ENCODE data around the gene HTRA3. TPM values are rescaled to one million over a fixed set of nuclear protein-coding genes. Genes with fewer than 3 reads are reported as not detected.
A peak's percentile ranks its signal among the peaks of the same experiment; 100 is the strongest.

Gene HTRA3
- total RNA-seq, 1 experiment from 2014 or later = 0.64 TPM

DNA sequence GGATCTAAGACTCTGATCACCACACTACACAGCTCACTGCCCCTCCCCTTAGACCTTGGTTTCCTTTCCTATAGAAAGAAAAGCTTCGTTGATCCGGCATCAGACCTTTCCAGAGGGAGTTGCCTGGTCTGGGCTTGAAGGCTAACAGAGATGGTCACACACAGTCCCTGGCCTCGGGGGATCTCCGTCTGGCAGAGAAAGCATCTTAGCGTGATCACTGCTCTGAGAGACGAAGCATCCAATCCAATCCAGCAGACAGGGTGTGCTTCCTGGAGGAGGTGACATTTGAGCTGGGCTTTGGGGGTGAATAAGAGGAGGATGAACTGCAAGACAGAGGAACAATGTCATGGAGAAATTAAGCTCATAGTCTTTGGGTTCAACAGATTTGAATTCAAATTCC, 49.5 kb downstream of the HTRA3 start:
- TF ChIP-seq EZH2 (IDR thresholded peaks at IDR 0.05; ENCODE audit: borderline replicate concordance, low read depth, low read length, poor library complexity, severe bottlenecking) = no peak
- TF ChIP-seq, protein P1, sequence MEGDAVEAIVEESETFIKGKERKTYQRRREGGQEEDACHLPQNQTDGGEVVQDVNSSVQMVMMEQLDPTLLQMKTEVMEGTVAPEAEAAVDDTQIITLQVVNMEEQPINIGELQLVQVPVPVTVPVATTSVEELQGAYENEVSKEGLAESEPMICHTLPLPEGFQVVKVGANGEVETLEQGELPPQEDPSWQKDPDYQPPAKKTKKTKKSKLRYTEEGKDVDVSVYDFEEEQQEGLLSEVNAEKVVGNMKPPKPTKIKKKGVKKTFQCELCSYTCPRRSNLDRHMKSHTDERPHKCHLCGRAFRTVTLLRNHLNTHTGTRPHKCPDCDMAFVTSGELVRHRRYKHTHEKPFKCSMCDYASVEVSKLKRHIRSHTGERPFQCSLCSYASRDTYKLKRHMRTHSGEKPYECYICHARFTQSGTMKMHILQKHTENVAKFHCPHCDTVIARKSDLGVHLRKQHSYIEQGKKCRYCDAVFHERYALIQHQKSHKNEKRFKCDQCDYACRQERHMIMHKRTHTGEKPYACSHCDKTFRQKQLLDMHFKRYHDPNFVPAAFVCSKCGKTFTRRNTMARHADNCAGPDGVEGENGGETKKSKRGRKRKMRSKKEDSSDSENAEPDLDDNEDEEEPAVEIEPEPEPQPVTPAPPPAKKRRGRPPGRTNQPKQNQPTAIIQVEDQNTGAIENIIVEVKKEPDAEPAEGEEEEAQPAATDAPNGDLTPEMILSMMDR (conservative IDR thresholded peaks at IDR 0.05; ENCODE audit: low read depth, low read length) = no peak
- CTCF ChIA-PET = no interaction called here
- Histone ChIP-seq H3K4me1 (ENCODE audit: insufficient read depth, low read length, poor library complexity, severe bottlenecking) (peaks cover 11% of the 10 kb centered on the region), H3K27ac (ENCODE audit: low read depth, low read length, poor library complexity, severe bottlenecking) (no peak overlapping the region), H3K27me3 (replicated peaks; ENCODE audit: insufficient read depth, low read depth, low read length, poor library complexity) (no peaks in the 10 kb centered on the region), H3K9me3 (ENCODE audit: low read depth, low read length, poor library complexity, severe bottlenecking) (no peaks in the 10 kb centered on the region), H3K36me3 (ENCODE audit: insufficient read depth, low read length, poor library complexity, severe bottlenecking) (no peaks in the 10 kb centered on the region), H3K4me3 (ENCODE audit: low read depth, low read length, poor library complexity, severe bottlenecking) (no peak overlapping the region)
- intact Hi-C loops (cut with micrococcal nuclease; ENCODE audit: unreplicated experiment) = no loop called here
- DNase-seq (ENCODE audit: low spot score) = no peak
- POLR2A ChIA-PET (ENCODE audit: low non-redundant PET) = no interaction called here
- no TSS peak for BruUV-seq (replicated peaks)

DNA sequence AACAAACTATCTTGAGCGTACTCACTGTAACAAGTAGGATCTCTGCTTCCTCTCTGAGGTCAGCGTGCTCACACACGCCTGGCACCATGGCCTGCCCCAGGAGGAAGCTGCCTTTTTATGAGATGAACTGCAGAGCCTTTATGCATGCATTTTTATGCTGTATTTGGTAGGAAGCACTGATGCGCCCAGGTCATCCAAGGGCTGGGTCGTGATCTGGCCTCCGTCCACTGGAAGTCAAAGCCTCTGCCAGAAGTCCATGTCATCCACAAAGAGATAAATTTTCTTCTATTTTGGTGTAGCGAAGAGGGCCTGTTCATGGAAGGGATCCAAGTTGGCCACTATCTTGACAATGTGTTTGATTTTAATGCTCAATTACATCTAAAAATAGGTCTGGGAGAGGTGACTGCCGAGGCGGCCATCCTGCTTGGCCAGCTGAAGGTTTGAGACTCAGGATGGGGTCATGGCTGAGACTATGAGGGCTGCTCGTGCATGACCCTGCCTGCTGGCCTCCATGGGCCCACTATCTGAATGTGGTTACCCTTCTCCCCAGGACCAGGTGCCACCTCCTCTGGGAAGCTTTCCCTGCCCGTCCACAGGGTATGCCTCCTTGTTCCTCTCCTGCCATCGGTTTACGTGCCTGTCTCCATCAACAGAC, 50.3 kb downstream of the HTRA3 start:
- no peaks in the 10 kb centered on the region for H3K27me3 ChIP-seq (replicated peaks; ENCODE audit: insufficient read depth, low read depth, low read length, poor library complexity)
- no TSS peak for BruUV-seq (replicated peaks)
- DNase-seq (ENCODE audit: low spot score) = no peak

DNA sequence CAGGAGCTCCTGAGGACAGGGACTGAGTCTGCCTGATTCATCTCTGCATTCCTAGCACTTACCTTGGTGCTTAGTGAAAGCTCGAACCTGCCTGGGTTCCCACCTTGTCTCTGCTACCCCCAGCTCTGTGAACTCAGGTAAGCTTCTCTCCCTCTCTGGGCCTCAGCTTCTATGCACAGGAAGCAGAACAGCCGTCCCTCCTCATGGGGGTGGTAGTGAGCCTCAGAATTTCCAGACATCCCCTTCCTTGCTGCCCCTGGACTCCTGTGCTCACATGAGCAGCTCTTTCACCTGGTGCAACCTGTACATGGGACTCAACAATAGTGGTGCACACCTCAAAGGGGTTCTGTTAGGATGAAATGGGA, 50.8 kb downstream of the HTRA3 start:
- H3K27ac ChIP-seq (ENCODE audit: low read depth, low read length, poor library complexity, severe bottlenecking) = no peak overlapping the region
- no peaks in the 10 kb centered on the region for H3K27me3 ChIP-seq (replicated peaks; ENCODE audit: insufficient read depth, low read depth, low read length, poor library complexity)
- H3K4me3 ChIP-seq (ENCODE audit: low read depth, low read length, poor library complexity, severe bottlenecking) = no peak overlapping the region
- POLR2A ChIA-PET (ENCODE audit: low non-redundant PET) = no interaction called here
- no peak for DNase-seq (ENCODE audit: low spot score)
- TF ChIP-seq, protein P1 (conservative IDR thresholded peaks at IDR 0.05; ENCODE audit: low read depth, low read length) = peak; percentile 35; the same call in 1 of the 2 replicates
- no peak for TF ChIP-seq EZH2 (IDR thresholded peaks at IDR 0.05; ENCODE audit: borderline replicate concordance, low read depth, low read length, poor library complexity, severe bottlenecking)
- intact Hi-C loops (cut with micrococcal nuclease; ENCODE audit: unreplicated experiment) = no loop called here
- no peaks in the 10 kb centered on the region for H3K9me3 ChIP-seq (ENCODE audit: low read depth, low read length, poor library complexity, severe bottlenecking)
- no peaks in the 10 kb centered on the region for H3K36me3 ChIP-seq (ENCODE audit: insufficient read depth, low read length, poor library complexity, severe bottlenecking)
- CTCF ChIA-PET = interaction anchor here (0.5 to 0.7 kb wide), 2 partner anchors 12 to 78 kb away, joined by 3 read pairs; no protein-coding TSS in a partner anchor
- no TSS peak for BruUV-seq (replicated peaks)
- peaks cover 11% of the 10 kb centered on the region for H3K4me1 ChIP-seq (ENCODE audit: insufficient read depth, low read length, poor library complexity, severe bottlenecking)

More for the DNA sequence above, 50.3 kb downstream of the HTRA3 start:
- Histone ChIP-seq H3K4me3 (ENCODE audit: low read depth, low read length, poor library complexity, severe bottlenecking) (no peak overlapping the region), H3K36me3 (ENCODE audit: insufficient read depth, low read length, poor library complexity, severe bottlenecking) (no peaks in the 10 kb centered on the region), H3K27ac (ENCODE audit: low read depth, low read length, poor library complexity, severe bottlenecking) (no peak overlapping the region), H3K9me3 (ENCODE audit: low read depth, low read length, poor library complexity, severe bottlenecking) (no peaks in the 10 kb centered on the region), H3K4me1 (ENCODE audit: insufficient read depth, low read length, poor library complexity, severe bottlenecking) (peaks cover 11% of the 10 kb centered on the region)
- intact Hi-C loops (cut with micrococcal nuclease; ENCODE audit: unreplicated experiment) = no loop called here
- TF ChIP-seq, protein P1 (conservative IDR thresholded peaks at IDR 0.05; ENCODE audit: low read depth, low read length) = no peak
- TF ChIP-seq EZH2 (IDR thresholded peaks at IDR 0.05; ENCODE audit: borderline replicate concordance, low read depth, low read length, poor library complexity, severe bottlenecking) = no peak
- ChIA-PET POLR2A (ENCODE audit: low non-redundant PET) (no interaction called here), CTCF (interaction anchor here (0.5 to 0.7 kb wide), 2 partner anchors 12 to 78 kb away, joined by 3 read pairs; no protein-coding TSS in a partner anchor)
